CD14-positive monocyte (primary cell): ENCODE data around the gene BHLHE41. TPM values are rescaled to one million over a fixed set of nuclear protein-coding genes. Genes with fewer than 3 reads are reported as not detected.

Experiments used
- DNase-seq, 3 donors: peaks; one replicate each; pipeline ENCODE4 v3.0.0-alpha.2; 2011 to 2022
- H2AFZ ChIP-seq: 2 replicates; pipeline ENCODE4 v1.6.0; 2012; ENCODE audit warnings: mild to moderate bottlenecking, low read depth, low read length, inconsistent platforms; ENCODE audit not compliant: insufficient read depth, poor library complexity, severe bottlenecking
- H3K27ac ChIP-seq, 2 donors: 1 replicate in 1 of 2; 2 replicates in 1 of 2; pipeline ENCODE4 v1.5.1; 2012 to 2013; ENCODE audit warnings: low read length in 2 of 2, control low read depth in 1 of 2, inconsistent platforms in 1 of 2, low read depth in 1 of 2, mild to moderate bottlenecking in 1 of 2
- H3K27me3 ChIP-seq, 2 donors: one replicate each; pipeline versions ENCODE4 v1.6.0 to v1.6.1; 2011 to 2013; ENCODE audit warnings: low read length in 2 of 2; ENCODE audit not compliant: control insufficient read depth in 2 of 2, insufficient read depth in 2 of 2
- H3K36me3 ChIP-seq, 2 donors: replicated peaks in 1 of 2; 1 replicate in 1 of 2; 2 replicates in 1 of 2; pipeline versions ENCODE4 v1.5.1 to v1.6.1; 2012 to 2013; ENCODE audit warnings: low read length in 2 of 2, control low read depth in 1 of 2, inconsistent platforms in 1 of 2, mild to moderate bottlenecking in 1 of 2; ENCODE audit not compliant: insufficient read depth in 2 of 2, control insufficient read depth in 1 of 2
- H3K4me1 ChIP-seq, 2 donors: 1 replicate in 1 of 2; 2 replicates in 1 of 2; pipeline versions ENCODE4 v1.5.1 to v1.6.1; 2012 to 2013; ENCODE audit warnings: low read length in 2 of 2, control low read depth in 1 of 2, inconsistent platforms in 1 of 2, mild to moderate bottlenecking in 1 of 2, moderate library complexity in 1 of 2; ENCODE audit not compliant: insufficient read depth in 2 of 2, control insufficient read depth in 1 of 2
- H3K4me2 ChIP-seq: replicated peaks from 2 replicates; pipeline ENCODE3; 2012; ENCODE audit warnings: low read length, moderate library complexity, mild to moderate bottlenecking; ENCODE audit not compliant: poor library complexity, severe bottlenecking; ENCODE audit errors: extremely low read depth
- H3K4me3 ChIP-seq, 3 experiments: fragments of 200-600 bp in 1 of 3; sonication (generic) in 1 of 3; replicated peaks in 1 of 3; 1 replicate in 2 of 3; 2 replicates in 1 of 3; pipeline ENCODE4 v1.5.1; 2011 to 2013; ENCODE audit warnings: low read length in 3 of 3, mild to moderate bottlenecking in 3 of 3, control low read depth in 2 of 3, low read depth in 2 of 3, inconsistent platforms in 1 of 3, moderate library complexity in 1 of 3
- H3K79me2 ChIP-seq: 2 replicates; pipeline ENCODE4 v1.6.0; 2012; ENCODE audit warnings: mild to moderate bottlenecking, control low read depth, inconsistent platforms, low read length, moderate library complexity; ENCODE audit not compliant: insufficient read depth
- H3K9ac ChIP-seq: 2 replicates; pipeline ENCODE4 v1.6.0; 2017; ENCODE audit warnings: low read length, mild to moderate bottlenecking; ENCODE audit not compliant: insufficient read depth, poor library complexity, severe bottlenecking
- H3K9me3 ChIP-seq, 2 donors: replicated peaks in 1 of 2; 1 replicate in 1 of 2; 2 replicates in 1 of 2; pipeline versions ENCODE4 v1.5.1 to v1.6.1; 2012 to 2013; ENCODE audit warnings: low read length in 2 of 2, control low read depth in 1 of 2; ENCODE audit not compliant: control insufficient read depth in 1 of 2, insufficient read depth in 1 of 2
- H4K20me1 ChIP-seq: 2 replicates; pipeline ENCODE4 v1.6.0; 2012; ENCODE audit warnings: mild to moderate bottlenecking, low read length, control low read depth, moderate library complexity; ENCODE audit not compliant: insufficient read depth
- H3K27ac Mint-ChIP-seq, 7 donors: one replicate each; pipeline ENCODE4 v1.8.0; 2020; ENCODE audit warnings: mild to moderate bottlenecking in 7 of 7, mixed read lengths in 7 of 7, moderate library complexity in 6 of 7, inconsistent platforms in 2 of 7
- H3K27me3 Mint-ChIP-seq, 3 donors: one replicate each; pipeline ENCODE4 v1.8.0; 2021 to 2022; ENCODE audit warnings: low read depth in 3 of 3, mild to moderate bottlenecking in 3 of 3, mixed read lengths in 3 of 3, moderate library complexity in 3 of 3, inconsistent platforms in 1 of 3
- H3K36me3 Mint-ChIP-seq, 2 donors: one replicate each; pipeline ENCODE4 v1.8.0; 2020; ENCODE audit warnings: mixed read lengths in 2 of 2, inconsistent platforms in 1 of 2, mild to moderate bottlenecking in 1 of 2
- H3K4me1 Mint-ChIP-seq: one replicate; pipeline ENCODE4 v1.8.0; 2020; ENCODE audit warnings: mild to moderate bottlenecking, mixed read lengths
- H3K4me3 Mint-ChIP-seq, 2 donors: one replicate each; pipeline ENCODE4 v1.8.0; 2020; ENCODE audit warnings: mild to moderate bottlenecking in 2 of 2, mixed read lengths in 2 of 2, moderate library complexity in 1 of 2
- H3K9me3 Mint-ChIP-seq, 7 donors: one replicate each; pipeline ENCODE4 v1.8.0; 2020 to 2022; ENCODE audit warnings: mixed read lengths in 7 of 7, mild to moderate bottlenecking in 6 of 7, moderate library complexity in 6 of 7, inconsistent platforms in 2 of 7
- CTCF ChIP-seq: fragments of 200-600 bp; IDR thresholded peaks from one replicate; pipeline ENCODE4 v1.8.0; 2022; ENCODE audit warnings: antibody characterized with exemption, mild to moderate bottlenecking
- WGBS: methylation state at CpG from one replicate; pipeline ENCODE4 v1.1.5; 2013; ENCODE audit warnings: missing lambda C conversion rate; ENCODE audit not compliant: insufficient coverage; 5-methylcytosine and 5-hydroxymethylcytosine counted together
- intact Hi-C, 2 donors: fragments of 100-400 bp; cut with micrococcal nuclease; formaldehyde crosslinking; loops; one replicate each; pipeline versions ENCODE4 v1.15.0 to v1.15.1; 2023
- polyA plus RNA-seq, 3 donors: library from polyadenylated mRNA; depleted of rRNA in 1 of 3; unstranded in 2 of 3; stranded (reverse) in 1 of 3; fragments of 300-500 nt in 2 of 3; fragments of >200 nt in 1 of 3; fragmentation: Illumina TruSeq in 2 of 3; gene quantifications; 1 replicate in 2 of 3; 2 replicates in 1 of 3; pipeline ENCODE4 v1.2.3, GENCODE V29; 2012 to 2021

Gene BHLHE41
- polyA plus RNA-seq, 3 donors = 0.03 TPM; not detected in 2

- WGBS = 80% methylated on average over 1 of the region's 3 CpGs
- Histone ChIP-seq H3K36me3 (no peaks in the 10 kb centered on the region), H3K4me2 (no peak overlapping the region), H3K4me1 (no peaks in the 10 kb centered on the region), H3K4me3 (no peak overlapping the region), H3K79me2 (no peaks in the 10 kb centered on the region), H3K27ac (no peak overlapping the region), H2AFZ (no peak overlapping the region), H3K9ac (no peak overlapping the region), H3K27me3 (no peaks in the 10 kb centered on the region), H3K9me3 (no peaks in the 10 kb centered on the region), H4K20me1 (no peaks in the 10 kb centered on the region)
- no peaks in the 10 kb centered on the region for H3K36me3 Mint-ChIP-seq
- no peak for TF ChIP-seq CTCF
- intact Hi-C loops = no loop called here
- H3K4me3 Mint-ChIP-seq = no peak overlapping the region
- H3K27ac Mint-ChIP-seq = no peak overlapping the region
- H3K9me3 Mint-ChIP-seq = no peaks in the 10 kb centered on the region
- no peak for DNase-seq
- peaks cover 2% of the 10 kb centered on the region for H3K4me1 Mint-ChIP-seq
- peaks cover 1 to 2% (median 2%) of the 10 kb centered on the region in 3 donors for H3K27me3 Mint-ChIP-seq
Measured at GRCh38 chr12:26157001-26157400, 32.2 kb upstream of the BHLHE41 start.

- TF ChIP-seq CTCF = no peak
- peaks cover 2% of the 10 kb centered on the region for H3K4me1 Mint-ChIP-seq
- Histone ChIP-seq H3K27me3 (no peaks in the 10 kb centered on the region), H3K9ac (no peak overlapping the region), H3K27ac (no peak overlapping the region), H3K4me3 (no peak overlapping the region), H3K36me3 (no peaks in the 10 kb centered on the region), H4K20me1 (no peaks in the 10 kb centered on the region), H2AFZ (no peak overlapping the region), H3K79me2 (no peaks in the 10 kb centered on the region), H3K4me2 (no peak overlapping the region), H3K9me3 (no peaks in the 10 kb centered on the region), H3K4me1 (no peaks in the 10 kb centered on the region)
- H3K27me3 Mint-ChIP-seq = peaks cover 1 to 2% (median 2%) of the 10 kb centered on the region in 3 donors
- H3K9me3 Mint-ChIP-seq = no peaks in the 10 kb centered on the region
- H3K4me3 Mint-ChIP-seq = no peak overlapping the region
- no peaks in the 10 kb centered on the region for H3K36me3 Mint-ChIP-seq
- peak overlapping the region in 1 of 7 donors; percentile 31 for H3K27ac Mint-ChIP-seq
- 81% methylated on average over 14 of the region's 17 CpGs for WGBS
- intact Hi-C loops = no loop called here
- no peak for DNase-seq
Measured at GRCh38 chr12:26156201-26156871, 31.5 kb upstream of the BHLHE41 start.
